GM06990 (cell line): ENCODE data around the gene LRRC4B.
"Not testable (repeated sequence)": the region's sequence is repeated elsewhere in the genome, so short reads cannot be mapped to it uniquely, and the experiment has no call there.

Experiments used
- DNase-seq: peaks from one replicate; pipeline ENCODE4 v3.0.0-alpha.2; 2011; ENCODE audit not compliant: insufficient read length; ENCODE audit errors: extremely low read depth
- H3K27me3 ChIP-seq: replicated peaks from 2 replicates; pipeline ENCODE4 v1.6.0; 2011; ENCODE audit warnings: low read length; ENCODE audit not compliant: control insufficient read depth, insufficient read depth
- H3K36me3 ChIP-seq: 2 replicates; pipeline ENCODE4 v1.5.1; 2011; ENCODE audit warnings: low read length; ENCODE audit not compliant: control insufficient read depth, insufficient read depth
- H3K4me3 ChIP-seq: replicated peaks from 2 replicates; pipeline ENCODE4 v1.5.1; 2011; ENCODE audit warnings: low read depth, mild to moderate bottlenecking, control low read depth, low read length
- TF ChIP-seq, protein P1 (sequence below): IDR thresholded peaks from 2 replicates; pipeline ENCODE4 v1.5.1; 2011; ENCODE audit warnings: low read length, control low read depth, mild to moderate bottlenecking, inconsistent platforms; ENCODE audit not compliant: insufficient read depth, poor library complexity, severe bottlenecking

Gene LRRC4B

DNA sequence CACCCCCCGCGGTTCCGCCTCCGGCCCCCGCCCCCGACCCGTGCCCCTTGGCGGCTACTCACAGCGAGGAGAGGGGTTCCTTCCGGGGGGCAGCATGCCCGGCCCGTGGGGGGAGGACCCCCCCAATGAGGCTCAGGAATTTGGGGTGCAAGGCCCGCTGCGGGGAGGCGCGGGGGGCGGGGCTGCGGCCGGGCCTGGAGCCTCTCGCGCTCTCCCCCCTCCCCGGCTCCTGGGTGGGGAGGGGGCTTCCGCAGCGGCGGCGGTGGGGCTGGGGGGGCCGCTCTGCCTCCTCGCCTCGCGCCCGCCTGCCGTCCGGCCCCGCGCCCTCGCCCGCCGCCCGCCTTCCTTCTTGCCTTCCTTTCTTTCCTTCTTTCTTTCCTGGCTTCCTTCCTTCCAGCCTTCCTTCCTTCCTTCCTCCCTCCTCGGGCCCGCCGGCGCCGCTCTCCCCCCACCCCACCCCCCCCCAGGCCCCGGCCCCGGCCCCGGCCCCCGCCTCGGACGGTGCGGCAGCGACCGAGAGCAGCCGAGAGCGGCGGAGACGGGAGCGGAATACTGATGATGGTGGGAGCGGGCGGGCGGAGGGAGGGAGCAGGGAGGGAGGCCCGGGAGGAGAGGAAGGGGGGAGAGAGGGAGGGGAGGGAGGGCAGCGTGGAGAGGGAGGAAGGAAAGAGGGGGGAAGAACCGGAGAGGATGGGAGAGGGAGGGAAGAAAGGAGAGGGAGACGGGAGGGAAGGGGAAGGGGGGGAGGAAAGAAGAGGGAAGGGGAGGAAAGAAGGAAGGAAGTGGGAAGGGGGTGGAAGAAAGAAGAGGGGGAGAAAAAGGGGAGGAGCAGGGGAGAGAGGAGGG, at the start of gene LRRC4B:
Gene LRRC4B, minus strand, starts transcription at position 554 of the 846 bp plus-strand sequence. CDS start 19,597 bp downstream, outside the sequence.
- no peaks in the 10 kb centered on the region for H3K36me3 ChIP-seq
- DNase-seq: no peak
- TF ChIP-seq, protein P1, sequence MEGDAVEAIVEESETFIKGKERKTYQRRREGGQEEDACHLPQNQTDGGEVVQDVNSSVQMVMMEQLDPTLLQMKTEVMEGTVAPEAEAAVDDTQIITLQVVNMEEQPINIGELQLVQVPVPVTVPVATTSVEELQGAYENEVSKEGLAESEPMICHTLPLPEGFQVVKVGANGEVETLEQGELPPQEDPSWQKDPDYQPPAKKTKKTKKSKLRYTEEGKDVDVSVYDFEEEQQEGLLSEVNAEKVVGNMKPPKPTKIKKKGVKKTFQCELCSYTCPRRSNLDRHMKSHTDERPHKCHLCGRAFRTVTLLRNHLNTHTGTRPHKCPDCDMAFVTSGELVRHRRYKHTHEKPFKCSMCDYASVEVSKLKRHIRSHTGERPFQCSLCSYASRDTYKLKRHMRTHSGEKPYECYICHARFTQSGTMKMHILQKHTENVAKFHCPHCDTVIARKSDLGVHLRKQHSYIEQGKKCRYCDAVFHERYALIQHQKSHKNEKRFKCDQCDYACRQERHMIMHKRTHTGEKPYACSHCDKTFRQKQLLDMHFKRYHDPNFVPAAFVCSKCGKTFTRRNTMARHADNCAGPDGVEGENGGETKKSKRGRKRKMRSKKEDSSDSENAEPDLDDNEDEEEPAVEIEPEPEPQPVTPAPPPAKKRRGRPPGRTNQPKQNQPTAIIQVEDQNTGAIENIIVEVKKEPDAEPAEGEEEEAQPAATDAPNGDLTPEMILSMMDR: no peak
- no peak within 1 kb of the TSS for H3K4me3 ChIP-seq
- H3K27me3 ChIP-seq: no peaks in the 10 kb centered on the region; the same call in 1 of the 2 replicates

DNA sequence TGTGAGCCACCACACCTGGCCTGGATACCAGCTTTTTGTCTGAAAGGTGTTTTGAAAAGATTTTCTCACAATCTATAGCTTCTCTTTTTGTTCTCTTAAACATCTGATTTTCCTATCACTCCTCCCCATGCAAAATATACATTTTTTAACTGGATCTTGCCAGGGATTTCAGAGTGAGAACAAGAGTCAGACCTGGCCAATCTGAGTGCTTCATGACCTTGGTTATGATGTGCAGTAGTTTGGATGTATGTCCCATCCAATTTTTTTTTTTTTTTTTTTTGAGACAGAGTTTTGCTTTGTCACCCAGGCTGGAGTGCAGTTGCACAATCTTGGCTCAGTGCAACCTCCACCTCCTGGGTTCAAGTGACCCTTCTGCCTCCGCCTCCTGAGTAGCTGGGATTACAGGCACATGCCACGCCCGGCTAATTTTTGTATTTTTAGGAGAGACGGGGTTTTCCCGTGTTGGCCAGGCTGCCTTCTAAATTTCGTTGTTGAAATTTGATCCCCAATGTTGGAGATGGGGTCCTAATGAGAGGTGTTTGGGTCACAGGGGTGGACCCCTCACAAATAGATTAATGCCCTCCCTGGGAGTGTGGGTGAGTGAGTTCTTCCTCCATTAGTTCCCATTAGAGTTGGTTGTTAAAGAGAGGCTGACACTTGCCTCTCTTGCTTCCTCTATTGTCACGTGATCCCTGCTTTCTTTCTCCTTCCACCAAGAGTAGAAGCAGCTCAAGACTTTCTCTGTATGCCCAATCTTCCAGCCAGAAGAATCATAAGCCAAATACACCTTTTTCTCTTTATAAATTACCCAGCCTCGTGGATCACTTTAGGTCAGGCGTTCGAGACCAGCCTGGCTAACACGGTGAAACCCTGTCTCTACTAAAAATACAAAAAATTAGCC, 44.5 kb upstream of the LRRC4B start:
- H3K4me3 ChIP-seq, H3K36me3 ChIP-seq, H3K27me3 ChIP-seq, DNase-seq: not testable (repeated sequence)

- H3K4me3 ChIP-seq: no peak overlapping the region
- peak; percentile 81 for DNase-seq
- H3K36me3 ChIP-seq: no peaks in the 10 kb centered on the region
- TF ChIP-seq, protein P1: peak; percentile 38
- H3K27me3 ChIP-seq: no peaks in the 10 kb centered on the region
Measured at GRCh38 chr19:50607874-50608785, 39.9 kb upstream of the LRRC4B start.

DNA sequence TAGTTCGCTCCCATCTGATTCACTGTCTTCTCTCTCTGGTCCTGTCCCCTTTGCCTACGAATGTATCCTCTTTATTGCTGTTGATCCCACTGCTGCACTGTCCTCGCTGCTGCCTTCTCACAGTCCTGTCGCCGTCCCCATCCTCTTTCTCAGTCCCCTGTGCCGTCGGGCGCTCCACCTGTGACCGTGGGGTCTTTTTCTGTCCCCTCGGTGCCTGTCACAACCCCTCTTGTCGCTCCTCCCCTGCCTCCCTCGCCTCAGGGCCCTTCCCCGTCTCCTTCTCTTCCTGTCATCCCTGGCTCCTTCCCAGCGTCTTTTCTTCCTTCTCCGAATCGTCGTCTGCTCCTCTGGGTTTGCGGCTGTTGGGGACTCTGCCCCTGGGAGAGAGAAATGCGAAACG, 39.2 kb upstream of the LRRC4B start:
- TF ChIP-seq, protein P1: no peak
- Histone ChIP-seq H3K27me3 (no peaks in the 10 kb centered on the region), H3K36me3 (no peaks in the 10 kb centered on the region), H3K4me3 (no peak overlapping the region)
- no peak for DNase-seq

DNA sequence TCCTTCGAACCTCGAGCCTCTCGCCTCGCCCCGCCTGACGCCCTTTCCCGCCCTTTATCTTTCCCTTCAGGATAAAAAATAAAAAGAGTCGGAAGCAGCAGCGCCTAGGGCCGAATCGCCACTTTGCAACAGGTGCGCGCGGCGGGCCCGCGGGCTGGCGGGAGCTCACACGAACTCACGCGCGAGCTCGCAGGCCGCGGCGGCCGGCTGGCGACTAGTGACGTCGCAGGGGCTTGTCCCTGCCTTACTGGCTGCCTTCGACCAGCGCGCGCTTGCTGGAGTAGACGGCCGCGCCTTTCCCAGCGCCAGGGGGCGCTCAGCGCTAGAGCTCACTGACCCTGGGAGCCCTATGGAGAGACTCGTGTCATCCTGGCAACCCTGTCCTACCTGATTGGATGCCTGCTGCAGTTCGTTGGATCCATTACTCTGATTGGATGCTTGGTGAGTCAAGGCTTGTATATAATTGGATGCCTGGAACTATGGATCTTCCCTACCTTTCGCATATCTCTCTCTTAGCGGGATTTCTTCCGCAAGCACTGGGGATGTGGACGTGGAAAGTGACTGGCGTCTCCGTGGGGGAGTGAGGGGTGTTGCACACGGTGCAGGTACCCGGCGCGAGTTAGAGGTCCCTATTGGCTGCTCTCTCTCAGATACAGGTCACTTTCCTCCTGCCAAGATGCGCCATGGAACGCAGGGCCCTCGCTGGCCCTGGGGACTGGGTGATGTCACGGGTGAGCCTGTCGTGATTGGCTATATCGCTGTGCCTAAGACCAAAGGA, 38.0 kb upstream of the LRRC4B start:
- not testable (repeated sequence) for H3K4me3 ChIP-seq, DNase-seq, H3K27me3 ChIP-seq, H3K36me3 ChIP-seq

GRCh38 chr19:50604264-50605073, 36.2 kb upstream of the LRRC4B start:
- not testable (repeated sequence) for H3K4me3 ChIP-seq, H3K27me3 ChIP-seq, H3K36me3 ChIP-seq, DNase-seq
